GM06990 (cell line): ENCODE results near the gene STX19.

Experiments used
- DNase-seq: peaks from one replicate; pipeline ENCODE4 v3.0.0-alpha.2; 2011; ENCODE audit not compliant: insufficient read length; ENCODE audit errors: extremely low read depth
- H3K27me3 ChIP-seq: replicated peaks from 2 replicates; pipeline ENCODE4 v1.6.0; 2011; ENCODE audit warnings: low read length; ENCODE audit not compliant: control insufficient read depth, insufficient read depth
- H3K36me3 ChIP-seq: 2 replicates; pipeline ENCODE4 v1.5.1; 2011; ENCODE audit warnings: low read length; ENCODE audit not compliant: control insufficient read depth, insufficient read depth
- H3K4me3 ChIP-seq: replicated peaks from 2 replicates; pipeline ENCODE4 v1.5.1; 2011; ENCODE audit warnings: low read depth, mild to moderate bottlenecking, control low read depth, low read length
- TF ChIP-seq, protein P1 (sequence below): IDR thresholded peaks from 2 replicates; pipeline ENCODE4 v1.5.1; 2011; ENCODE audit warnings: low read length, control low read depth, mild to moderate bottlenecking, inconsistent platforms; ENCODE audit not compliant: insufficient read depth, poor library complexity, severe bottlenecking

STX19 gene

DNA sequence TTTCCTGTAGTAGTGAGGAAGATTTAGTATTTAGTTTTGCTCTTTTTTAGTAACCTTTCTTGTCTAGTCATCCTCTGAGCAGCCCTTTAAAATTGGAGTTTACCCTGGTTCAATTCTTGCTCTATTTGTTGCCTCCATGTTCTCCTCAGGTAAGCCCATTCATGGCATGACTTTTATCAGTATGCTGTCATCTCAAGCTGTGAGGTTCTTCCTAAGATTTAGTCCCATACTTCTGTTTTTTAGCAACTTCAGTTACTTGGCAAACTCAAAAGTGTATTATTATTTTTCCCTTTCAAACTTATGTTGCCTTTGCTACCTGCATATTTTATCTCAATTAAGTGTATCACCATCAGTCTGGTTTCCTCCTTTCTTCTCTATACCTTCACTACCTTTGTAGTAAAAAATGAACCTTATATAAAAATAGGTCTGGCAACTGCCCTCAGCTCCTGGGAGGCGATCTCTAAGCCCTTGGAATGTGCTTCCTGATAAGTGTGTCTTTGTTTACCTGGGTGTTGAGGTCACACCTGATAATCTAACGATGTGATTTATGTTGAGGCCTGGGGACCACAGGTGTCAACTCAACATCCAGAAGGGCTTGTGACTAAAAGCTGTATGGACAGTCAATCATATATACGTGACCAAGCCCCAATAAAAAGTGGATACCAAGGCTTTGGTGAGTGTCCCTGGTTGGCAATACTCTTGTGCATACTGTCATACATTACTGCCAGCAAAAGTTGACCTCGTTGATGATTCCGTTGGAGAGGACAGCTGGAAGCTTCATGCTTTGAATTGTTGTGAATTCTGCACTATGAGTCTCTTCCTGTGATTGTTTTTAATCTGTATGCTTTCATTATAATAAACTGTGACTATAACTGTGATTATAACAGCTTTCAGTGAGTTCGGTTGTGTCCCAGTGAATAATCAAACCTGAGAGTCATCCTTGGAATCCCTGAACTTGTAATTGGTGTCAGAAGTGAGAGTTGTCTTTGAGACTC is 38.4 kb upstream of the STX19 start:
- Histone ChIP-seq H3K27me3 (no peaks in the 10 kb centered on the region), H3K4me3 (no peak overlapping the region), H3K36me3 (peaks cover 3% of the 10 kb centered on the region)
- TF ChIP-seq, protein P1, sequence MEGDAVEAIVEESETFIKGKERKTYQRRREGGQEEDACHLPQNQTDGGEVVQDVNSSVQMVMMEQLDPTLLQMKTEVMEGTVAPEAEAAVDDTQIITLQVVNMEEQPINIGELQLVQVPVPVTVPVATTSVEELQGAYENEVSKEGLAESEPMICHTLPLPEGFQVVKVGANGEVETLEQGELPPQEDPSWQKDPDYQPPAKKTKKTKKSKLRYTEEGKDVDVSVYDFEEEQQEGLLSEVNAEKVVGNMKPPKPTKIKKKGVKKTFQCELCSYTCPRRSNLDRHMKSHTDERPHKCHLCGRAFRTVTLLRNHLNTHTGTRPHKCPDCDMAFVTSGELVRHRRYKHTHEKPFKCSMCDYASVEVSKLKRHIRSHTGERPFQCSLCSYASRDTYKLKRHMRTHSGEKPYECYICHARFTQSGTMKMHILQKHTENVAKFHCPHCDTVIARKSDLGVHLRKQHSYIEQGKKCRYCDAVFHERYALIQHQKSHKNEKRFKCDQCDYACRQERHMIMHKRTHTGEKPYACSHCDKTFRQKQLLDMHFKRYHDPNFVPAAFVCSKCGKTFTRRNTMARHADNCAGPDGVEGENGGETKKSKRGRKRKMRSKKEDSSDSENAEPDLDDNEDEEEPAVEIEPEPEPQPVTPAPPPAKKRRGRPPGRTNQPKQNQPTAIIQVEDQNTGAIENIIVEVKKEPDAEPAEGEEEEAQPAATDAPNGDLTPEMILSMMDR, result no peak
- DNase-seq, result no peak

DNA sequence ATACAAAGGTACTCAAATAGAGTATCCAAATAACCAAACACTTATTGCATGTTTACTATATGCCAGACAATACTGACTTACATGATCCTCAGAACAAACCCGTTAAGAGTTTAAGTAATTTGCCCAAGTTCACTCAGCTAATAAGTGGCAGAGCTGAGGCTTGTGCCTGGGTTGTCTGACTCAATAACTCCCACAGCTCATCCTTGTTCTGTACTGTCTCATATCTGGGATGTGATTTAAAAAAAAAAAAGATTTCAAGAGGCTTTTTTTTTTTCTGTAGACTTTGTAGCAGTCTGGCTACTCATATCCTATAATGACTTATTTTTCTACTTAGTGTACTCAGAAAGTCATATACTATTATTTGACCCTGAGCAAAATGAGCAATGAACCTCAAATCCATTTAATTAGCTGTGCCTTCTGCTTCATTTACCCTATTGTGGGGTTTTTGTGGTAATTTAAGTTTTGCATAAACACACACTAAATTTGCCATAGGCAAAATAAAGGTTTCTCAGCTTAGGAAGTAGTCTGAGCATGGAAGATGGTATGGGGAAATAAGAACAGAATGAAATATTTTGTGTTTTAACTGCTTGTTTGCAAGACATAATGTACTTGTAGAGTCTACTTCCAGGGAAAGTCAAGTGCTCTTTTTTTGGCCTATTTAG is 37.6 kb upstream of the STX19 start:
- H3K36me3 ChIP-seq, result peaks cover 3% of the 10 kb centered on the region
- DNase-seq, result no peak
- no peaks in the 10 kb centered on the region for H3K27me3 ChIP-seq
- H3K4me3 ChIP-seq, result no peak overlapping the region
- TF ChIP-seq, protein P1, result no peak

DNA sequence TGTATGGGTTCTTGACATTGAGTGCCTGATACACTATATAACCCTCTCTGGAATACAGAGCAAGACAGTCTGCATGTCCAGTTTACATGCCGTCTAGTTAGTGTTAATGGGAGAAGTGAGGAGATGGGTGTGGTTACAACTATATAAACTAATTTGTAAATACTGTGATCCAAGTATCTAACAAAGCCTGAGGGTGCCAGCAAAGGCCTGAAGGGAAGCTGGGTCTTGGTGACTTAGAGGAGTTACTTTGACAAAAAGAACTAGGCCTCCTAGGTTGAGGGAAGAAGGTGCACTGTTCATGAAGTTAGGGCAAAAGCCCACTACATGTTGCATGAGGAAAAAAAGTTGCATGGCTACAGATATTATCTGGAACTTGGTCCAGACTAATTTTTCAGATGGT is 36.7 kb upstream of the STX19 start:
- Histone ChIP-seq H3K36me3 (peaks cover 3% of the 10 kb centered on the region), H3K4me3 (no peak overlapping the region), H3K27me3 (no peaks in the 10 kb centered on the region)
- DNase-seq, result no peak
- TF ChIP-seq, protein P1, result no peak

DNA sequence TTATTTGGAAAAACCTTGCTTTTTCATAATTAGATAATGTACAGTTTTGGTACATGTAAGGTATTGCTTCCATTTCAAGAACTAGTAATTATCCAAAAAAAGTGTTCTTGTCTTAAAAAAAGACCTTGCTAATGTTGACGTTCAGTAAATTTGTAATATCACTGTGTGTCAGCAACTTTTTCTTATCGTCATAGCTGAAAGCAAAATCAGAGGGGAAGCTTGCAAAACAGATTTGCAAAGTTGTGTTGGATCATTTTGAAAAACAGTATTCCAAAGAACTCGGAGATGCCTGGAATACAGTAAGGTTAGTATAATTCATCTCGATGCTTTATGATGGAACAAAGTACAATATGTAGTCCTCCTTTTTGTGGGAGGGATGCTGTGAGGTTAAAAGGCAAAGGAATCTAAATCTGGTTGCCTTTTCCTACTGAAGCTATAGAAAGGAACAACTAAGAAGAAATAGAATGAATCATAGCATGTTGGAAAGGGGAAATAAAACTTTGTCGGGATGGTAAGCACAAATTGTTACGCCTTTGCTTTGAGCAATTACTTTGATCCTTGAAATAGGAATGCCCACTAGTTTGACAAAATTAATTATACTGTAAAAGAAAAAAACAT is 36.0 kb upstream of the STX19 start:
- TF ChIP-seq, protein P1, result no peak
- Histone ChIP-seq H3K27me3 (no peaks in the 10 kb centered on the region), H3K36me3 (peaks cover 4% of the 10 kb centered on the region), H3K4me3 (peak overlapping the region; percentile 75; the same call in 1 of the 2 replicates)
- no peak for DNase-seq

DNA sequence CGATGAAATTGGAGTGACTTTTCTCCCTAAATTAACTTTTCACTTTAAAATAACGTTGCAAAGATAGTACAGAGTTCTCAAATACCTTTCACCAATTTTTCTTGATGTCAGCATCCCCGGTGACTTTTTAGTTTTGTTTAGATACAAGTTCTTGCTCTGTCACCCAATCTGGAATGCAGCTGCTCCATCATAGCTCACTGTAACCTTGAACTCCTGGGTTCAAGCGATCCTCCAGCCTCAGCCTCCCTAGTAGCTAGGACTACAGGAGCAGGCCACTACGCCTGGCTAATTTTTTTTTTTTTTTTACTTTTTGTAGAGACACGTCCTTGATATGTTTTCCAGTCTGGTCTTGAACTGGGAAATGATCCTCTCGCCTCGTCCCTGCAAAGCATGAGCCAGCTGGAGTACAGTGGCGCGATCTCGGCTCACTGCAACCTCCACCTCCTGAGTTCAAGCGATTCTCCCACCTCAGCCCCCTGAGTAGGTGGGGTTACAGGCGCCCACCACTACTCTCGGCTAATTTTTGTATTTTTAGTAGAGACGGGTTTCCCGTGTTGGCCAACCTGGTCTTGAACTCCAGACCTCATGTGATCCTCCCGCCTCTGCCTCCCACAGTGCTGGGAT is 35.2 kb upstream of the STX19 start:
- TF ChIP-seq, protein P1, result no peak
- Histone ChIP-seq H3K4me3 (peak overlapping the region; percentile 75), H3K27me3 (no peaks in the 10 kb centered on the region)

More for the DNA sequence above, 35.2 kb upstream of the STX19 start:
- peaks cover 4% of the 10 kb centered on the region for H3K36me3 ChIP-seq
- no peak for DNase-seq
